Memory B cell (primary cell): ENCODE measurements around the gene FEN1.

Source experiments
- ATAC-seq: fragments of 150-1000 bp; cut with Tn5 transposase; 2 replicates; pipeline ENCODE4 v1.10.0; 2021; ENCODE audit warnings: low read depth, mild to moderate bottlenecking, moderate library complexity
- DNase-seq, 2 donors: peaks; one replicate each; pipeline ENCODE4 v3.0.0; 2022; ENCODE audit warnings: low spot score in 2 of 2
- H3K27ac Mint-ChIP-seq: one replicate; pipeline ENCODE4 v1.8.0; 2022; ENCODE audit warnings: mild to moderate bottlenecking, moderate library complexity, mixed read lengths
- H3K27me3 Mint-ChIP-seq: one replicate; pipeline ENCODE4 v1.8.0; 2022; ENCODE audit warnings: mixed read lengths
- H3K36me3 Mint-ChIP-seq: one replicate; pipeline ENCODE4 v1.8.0; 2022; ENCODE audit warnings: mild to moderate bottlenecking, mixed read lengths
- H3K4me1 Mint-ChIP-seq: one replicate; pipeline ENCODE4 v1.8.0; 2022; ENCODE audit warnings: mixed read lengths
- H3K4me3 Mint-ChIP-seq: one replicate; pipeline ENCODE4 v1.8.0; 2022; ENCODE audit warnings: mild to moderate bottlenecking, moderate library complexity, mixed read lengths
- H3K9me3 Mint-ChIP-seq: one replicate; pipeline ENCODE4 v1.8.0; 2022; ENCODE audit warnings: mixed read lengths

The FEN1 gene

DNA sequence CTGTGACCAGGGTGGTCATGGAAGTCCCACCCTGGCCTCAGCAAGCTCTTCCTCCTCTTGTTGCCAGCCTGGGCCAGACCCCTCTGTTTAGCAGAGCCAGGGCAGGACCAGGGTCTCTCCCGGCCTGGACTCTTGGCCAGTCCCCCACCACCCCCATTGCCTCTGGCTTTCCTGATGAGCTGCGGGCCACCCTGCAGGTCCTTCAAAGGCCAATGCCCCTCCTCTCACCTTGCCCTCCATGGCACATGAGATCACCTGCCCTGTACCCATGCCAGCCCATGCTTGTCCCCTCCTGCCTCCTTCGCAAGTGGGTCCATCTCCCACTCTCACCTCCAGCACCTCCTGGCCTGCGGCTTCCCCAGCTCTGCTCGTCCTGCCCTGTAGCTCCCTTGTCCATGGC lies 45.8 kb downstream of the FEN1 start:
- ATAC-seq (no peak), DNase-seq (no peak)
- Mint-ChIP-seq H3K9me3 (no peaks in the 10 kb centered on the region), H3K27me3 (peaks cover 6% of the 10 kb centered on the region), H3K4me3 (no peak overlapping the region), H3K4me1 (peaks cover 6% of the 10 kb centered on the region), H3K36me3 (no peaks in the 10 kb centered on the region), H3K27ac (no peak overlapping the region)

DNA sequence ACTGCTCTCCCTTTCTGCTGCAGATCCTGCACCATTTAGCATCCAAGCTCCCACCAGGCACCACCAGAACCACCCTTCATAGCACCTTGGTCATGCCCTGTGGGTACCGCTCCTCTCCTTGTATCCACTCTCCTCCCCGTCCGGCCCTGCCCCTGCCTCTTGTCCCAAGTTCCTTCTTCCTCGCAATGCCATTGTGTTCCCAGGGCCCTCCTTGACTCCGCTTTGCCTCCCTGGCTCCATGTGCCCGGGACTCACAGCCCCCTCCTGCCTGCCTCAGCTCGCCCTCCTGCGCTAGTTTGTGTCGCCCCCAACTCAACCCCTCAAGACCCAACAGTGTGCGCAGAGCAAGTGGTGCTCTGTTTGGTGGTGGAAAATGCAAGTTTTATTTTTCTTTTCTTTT lies 46.2 kb downstream of the FEN1 start:
- Mint-ChIP-seq H3K27me3 (peaks cover 5% of the 10 kb centered on the region), H3K9me3 (no peaks in the 10 kb centered on the region), H3K36me3 (no peaks in the 10 kb centered on the region), H3K4me3 (no peak overlapping the region), H3K27ac (no peak overlapping the region), H3K4me1 (peaks cover 4% of the 10 kb centered on the region)
- ATAC-seq (no peak), DNase-seq (no peak)

DNA sequence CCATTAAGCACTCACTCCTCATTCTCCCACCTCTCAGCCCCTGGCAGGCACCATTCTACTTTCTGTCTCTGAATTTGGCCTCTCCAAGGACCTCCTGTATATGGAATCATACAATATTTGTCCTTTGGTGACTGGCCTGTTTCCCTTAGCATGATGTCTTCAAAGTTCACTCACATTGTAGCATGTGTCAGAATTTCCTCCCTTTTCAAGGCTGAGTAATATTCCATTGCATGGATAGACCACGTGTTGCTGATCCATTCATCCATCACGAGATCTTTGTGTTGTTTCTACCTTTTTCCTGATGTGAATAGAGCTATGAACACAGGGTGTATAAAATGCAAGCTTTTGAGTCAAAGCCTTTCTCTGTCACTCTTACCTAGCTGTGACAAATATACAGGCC lies 47.0 kb downstream of the FEN1 start:
- Mint-ChIP-seq H3K27me3 (peaks cover 5% of the 10 kb centered on the region), H3K27ac (no peak overlapping the region), H3K9me3 (no peaks in the 10 kb centered on the region), H3K4me3 (no peak overlapping the region), H3K4me1 (peaks cover 3% of the 10 kb centered on the region), H3K36me3 (no peaks in the 10 kb centered on the region)
- ATAC-seq (no peak), DNase-seq (no peak)

DNA sequence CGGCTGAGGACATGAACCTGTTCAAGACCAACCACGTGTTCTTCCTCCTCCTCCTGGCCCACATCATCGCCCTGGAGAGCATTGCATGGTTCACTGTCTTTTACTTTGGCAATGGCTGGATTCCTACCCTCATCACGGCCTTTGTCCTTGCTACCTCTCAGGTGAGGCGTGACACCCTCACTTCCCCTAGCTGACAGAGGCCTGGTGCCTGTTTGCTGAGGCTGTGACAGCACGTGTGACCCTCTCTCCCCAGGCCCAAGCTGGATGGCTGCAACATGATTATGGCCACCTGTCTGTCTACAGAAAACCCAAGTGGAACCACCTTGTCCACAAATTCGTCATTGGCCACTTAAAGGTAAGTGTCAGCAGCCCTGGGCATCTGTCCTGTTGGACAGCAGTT lies 47.7 kb downstream of the FEN1 start:
- ATAC-seq (no peak), DNase-seq (no peak)
- peaks cover 5% of the 10 kb centered on the region for H3K27me3 Mint-ChIP-seq
- H3K9me3 Mint-ChIP-seq: no peaks in the 10 kb centered on the region
- H3K27ac Mint-ChIP-seq: no peak overlapping the region
- no peak overlapping the region for H3K4me3 Mint-ChIP-seq
- H3K36me3 Mint-ChIP-seq: no peaks in the 10 kb centered on the region
- H3K4me1 Mint-ChIP-seq: no peaks in the 10 kb centered on the region

DNA sequence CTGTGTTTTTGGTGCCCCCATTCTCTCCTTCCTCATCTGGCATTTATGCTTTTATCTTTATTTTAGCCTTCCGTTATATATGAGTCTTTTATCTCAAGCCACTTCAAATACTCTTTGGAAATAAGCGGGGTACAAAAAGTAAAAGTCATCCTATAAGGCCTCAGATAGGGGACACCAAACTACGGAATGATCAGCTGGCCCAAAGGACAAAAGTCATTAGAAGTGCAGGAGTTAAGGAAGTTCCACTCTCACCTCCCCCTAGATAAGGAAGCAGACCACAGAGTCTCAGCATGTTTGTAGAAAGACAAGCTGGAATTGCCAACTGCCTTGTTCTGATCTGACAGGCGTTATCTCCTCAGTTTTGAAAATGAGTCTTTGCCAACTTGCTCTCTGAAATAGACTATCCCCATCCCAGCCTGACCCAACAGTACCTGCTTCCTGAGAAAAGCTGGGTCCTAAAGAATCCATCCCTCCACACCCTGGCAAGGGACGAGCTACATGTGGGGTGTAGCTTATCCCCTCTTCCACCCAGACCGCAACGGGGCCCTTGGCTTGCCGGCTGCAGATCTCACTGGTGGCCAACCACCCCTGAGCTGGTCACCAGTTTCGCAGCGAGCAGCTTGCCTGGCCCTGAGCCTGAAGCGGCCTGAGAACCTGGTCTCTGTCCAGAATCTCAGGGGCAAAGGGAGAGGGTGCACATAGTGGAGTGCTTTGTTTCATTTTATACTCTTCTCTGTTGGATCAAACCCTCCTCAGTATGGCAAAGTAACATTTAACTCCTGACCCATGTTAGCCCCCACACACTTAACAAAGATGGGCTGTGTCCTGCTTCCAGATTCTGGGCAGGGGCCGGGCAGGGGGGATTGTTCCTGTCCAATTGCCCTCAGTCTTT lies 49.2 kb downstream of the FEN1 start:
- Mint-ChIP-seq H3K9me3 (no peaks in the 10 kb centered on the region), H3K4me1 (no peaks in the 10 kb centered on the region), H3K4me3 (no peak overlapping the region), H3K27me3 (peaks cover 5% of the 10 kb centered on the region), H3K27ac (no peak overlapping the region), H3K36me3 (no peaks in the 10 kb centered on the region)
- ATAC-seq (no peak), DNase-seq (no peak)

DNA sequence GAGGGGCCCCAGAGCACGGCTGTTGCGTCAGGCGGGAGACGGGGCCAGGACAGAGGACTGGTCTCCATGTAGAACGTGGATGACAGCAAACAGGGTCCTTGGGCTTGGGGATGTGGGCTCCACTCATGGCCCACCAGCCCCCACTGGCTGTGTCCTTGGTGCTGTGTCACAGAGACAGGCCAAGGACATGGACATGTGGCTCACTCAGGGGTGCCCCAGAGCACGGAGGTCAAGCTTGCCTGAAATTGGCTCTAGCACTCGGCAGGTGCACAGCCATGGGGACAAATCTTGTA lies 49.8 kb downstream of the FEN1 start:
- Mint-ChIP-seq H3K27me3 (peaks cover 7% of the 10 kb centered on the region), H3K36me3 (no peaks in the 10 kb centered on the region), H3K4me3 (no peak overlapping the region), H3K9me3 (no peaks in the 10 kb centered on the region), H3K4me1 (no peaks in the 10 kb centered on the region), H3K27ac (no peak overlapping the region)
- no peak for ATAC-seq
- DNase-seq: no peak

DNA sequence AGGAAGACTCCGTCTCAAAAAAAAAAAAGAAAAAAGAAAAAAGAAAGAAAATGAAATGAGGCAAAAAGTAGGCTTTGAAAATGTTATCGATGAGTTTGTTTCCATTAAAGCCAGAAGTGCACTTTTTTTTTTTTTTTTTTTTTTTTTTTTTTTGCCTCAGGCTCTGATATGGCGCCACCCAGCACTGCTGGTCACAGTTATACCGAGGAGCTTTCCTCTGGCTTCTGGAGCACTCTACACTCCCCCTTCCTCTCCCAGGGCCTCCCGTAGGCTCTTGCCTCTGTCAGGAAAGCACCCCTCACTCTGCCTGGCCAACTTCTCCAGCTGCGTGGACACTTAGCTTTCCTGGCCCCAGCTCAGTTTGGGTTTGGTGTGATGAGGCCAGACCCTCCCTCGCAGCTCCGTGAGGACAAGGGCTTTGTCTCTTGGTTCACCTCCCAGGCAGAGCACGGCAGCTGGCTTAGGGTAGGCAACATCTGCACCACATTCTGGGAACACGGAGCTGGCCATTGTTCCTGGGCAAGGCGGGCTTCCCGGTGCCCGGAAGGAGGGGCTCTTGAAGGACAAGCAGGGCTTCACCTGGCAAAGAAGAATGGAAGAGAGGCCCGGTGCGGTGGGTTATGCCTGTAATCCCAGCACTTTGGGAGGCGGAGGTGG lies 52.3 kb downstream of the FEN1 start:
- Mint-ChIP-seq H3K27me3 (peaks cover 2% of the 10 kb centered on the region), H3K4me3 (no peak overlapping the region), H3K36me3 (no peaks in the 10 kb centered on the region), H3K27ac (no peak overlapping the region), H3K9me3 (no peaks in the 10 kb centered on the region), H3K4me1 (no peaks in the 10 kb centered on the region)
- ATAC-seq: no peak
- no peak for DNase-seq

DNA sequence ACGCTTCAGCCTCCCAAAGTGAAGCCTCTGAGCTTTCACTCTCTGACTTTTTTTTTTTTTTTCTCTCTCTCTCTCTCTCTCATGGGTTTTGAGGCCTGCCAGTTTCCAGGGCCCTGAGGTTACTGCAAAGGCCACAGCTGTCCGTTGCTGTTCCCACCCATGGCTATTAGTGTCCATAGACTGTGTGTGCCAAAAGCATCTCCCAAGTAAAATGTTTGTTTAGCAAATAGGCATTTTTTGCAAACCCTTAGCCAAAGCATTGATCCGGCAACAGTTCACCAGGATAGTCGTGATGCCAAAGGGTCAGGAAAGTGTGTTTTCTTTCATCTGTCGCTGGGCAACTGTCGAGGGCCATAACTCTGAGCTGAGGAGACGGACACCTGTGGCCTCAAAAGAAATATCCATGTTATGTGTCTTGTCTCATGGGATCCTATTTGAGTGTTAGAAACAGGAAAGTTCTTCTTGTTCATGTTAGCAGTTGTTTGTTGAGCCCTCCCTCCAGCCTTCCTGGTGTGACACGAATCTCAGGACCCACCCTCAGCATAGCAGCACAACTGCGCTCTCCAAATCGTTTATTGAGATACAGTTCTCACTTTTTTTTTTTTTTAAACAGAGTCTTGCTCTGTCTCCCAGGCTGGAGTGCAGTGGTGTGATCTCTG lies 53.8 kb downstream of the FEN1 start:
- H3K4me3 Mint-ChIP-seq: no peak overlapping the region
- H3K4me1 Mint-ChIP-seq: no peaks in the 10 kb centered on the region
- no peak for DNase-seq
- no peak for ATAC-seq
- peaks cover 2% of the 10 kb centered on the region for H3K27me3 Mint-ChIP-seq
- no peaks in the 10 kb centered on the region for H3K36me3 Mint-ChIP-seq
- no peak overlapping the region for H3K27ac Mint-ChIP-seq
- H3K9me3 Mint-ChIP-seq: no peaks in the 10 kb centered on the region
